Measurements from ENCODE around the gene IL4R. TPM values are rescaled to one million over a fixed set of nuclear protein-coding genes. Genes with fewer than 3 reads are reported as not detected.

IL4R gene
- total and polyA plus RNA-seq, 2 of the 13 experiments (the other 11 are each of a cell fraction or from before 2014, with no cell fraction given): 15.9 to 49.6 TPM

- TF ChIP-seq HMGXB3 (CRISPR knock-in tag; IDR thresholded peaks at IDR 0.05; ENCODE audit: borderline replicate concordance): peak; percentile 67
- peak; percentile 69; the same call in 1 of the 2 replicates for TF ChIP-seq RNF2 (conservative IDR thresholded peaks at IDR 0.05; ENCODE audit: low read depth)
- peak; percentile 78; the same call in 1 of the 2 replicates for TF ChIP-seq ZNF564 (CRISPR knock-in tag; IDR thresholded peaks at IDR 0.05)
- no peak; the same call in 1 of the 2 replicates for TF ChIP-seq ELF1 (CRISPR knock-in tag; IDR thresholded peaks at IDR 0.05)
- TF ChIP-seq ZNF160 (CRISPR knock-in tag; IDR thresholded peaks at IDR 0.05): peak; percentile 57; the same call in 1 of the 2 replicates
- no peak for TF ChIP-seq ZNF138 (CRISPR knock-in tag; IDR thresholded peaks at IDR 0.05; ENCODE audit: low read depth)
- TF ChIP-seq PHF20 (CRISPR knock-in tag; IDR thresholded peaks at IDR 0.05): no peak
- TF ChIP-seq ZNF337 (CRISPR knock-in tag; IDR thresholded peaks at IDR 0.05; ENCODE audit: borderline replicate concordance, low read depth): no peak
- TF ChIP-seq YY1 (IDR thresholded peaks at IDR 0.05; ENCODE audit: insufficient read depth, insufficient replicate concordance, low read depth, low read length): no peak
- TF ChIP-seq ZNF205 (CRISPR knock-in tag; IDR thresholded peaks at IDR 0.05): no peak; the same call in 1 of the 2 replicates
- no peak for TF ChIP-seq ZNF549 (CRISPR knock-in tag; IDR thresholded peaks at IDR 0.05)
- no peak for TF ChIP-seq ZNF44 (CRISPR knock-in tag; IDR thresholded peaks at IDR 0.05)
- TF ChIP-seq ZNF709 (CRISPR knock-in tag; IDR thresholded peaks at IDR 0.05): no peak
- no peak; the same call in 1 of the 2 replicates for TF ChIP-seq E2F2 (CRISPR knock-in tag; IDR thresholded peaks at IDR 0.05; ENCODE audit: borderline replicate concordance)
- TF ChIP-seq ZNF7 (CRISPR knock-in tag; IDR thresholded peaks at IDR 0.05): peak; percentile 59; the same call in 1 of the 2 replicates
- peak; percentile 54; the same call in 1 of the 2 replicates for TF ChIP-seq ATF7-NPFF (CRISPR knock-in tag; IDR thresholded peaks at IDR 0.05; ENCODE audit: low read depth)
- 0 out of 2 replicates have a peak, but pooled peaks have one; percentile 56 for TF ChIP-seq ZNF747 (CRISPR knock-in tag; IDR thresholded peaks at IDR 0.05; ENCODE audit: borderline replicate concordance)
- TF ChIP-seq RAD51 (IDR thresholded peaks at IDR 0.05; ENCODE audit: borderline replicate concordance): no peak
- TF ChIP-seq FOSL2 (CRISPR knock-in tag; IDR thresholded peaks at IDR 0.05): peak; percentile 77
These were observed at the start of gene IL4R (continued) for GRCh38 chr16:27313422-27314160.

Data from HepG2 (cell line).